ENCODE data around the gene AKAP6.

The AKAP6 gene

DNA sequence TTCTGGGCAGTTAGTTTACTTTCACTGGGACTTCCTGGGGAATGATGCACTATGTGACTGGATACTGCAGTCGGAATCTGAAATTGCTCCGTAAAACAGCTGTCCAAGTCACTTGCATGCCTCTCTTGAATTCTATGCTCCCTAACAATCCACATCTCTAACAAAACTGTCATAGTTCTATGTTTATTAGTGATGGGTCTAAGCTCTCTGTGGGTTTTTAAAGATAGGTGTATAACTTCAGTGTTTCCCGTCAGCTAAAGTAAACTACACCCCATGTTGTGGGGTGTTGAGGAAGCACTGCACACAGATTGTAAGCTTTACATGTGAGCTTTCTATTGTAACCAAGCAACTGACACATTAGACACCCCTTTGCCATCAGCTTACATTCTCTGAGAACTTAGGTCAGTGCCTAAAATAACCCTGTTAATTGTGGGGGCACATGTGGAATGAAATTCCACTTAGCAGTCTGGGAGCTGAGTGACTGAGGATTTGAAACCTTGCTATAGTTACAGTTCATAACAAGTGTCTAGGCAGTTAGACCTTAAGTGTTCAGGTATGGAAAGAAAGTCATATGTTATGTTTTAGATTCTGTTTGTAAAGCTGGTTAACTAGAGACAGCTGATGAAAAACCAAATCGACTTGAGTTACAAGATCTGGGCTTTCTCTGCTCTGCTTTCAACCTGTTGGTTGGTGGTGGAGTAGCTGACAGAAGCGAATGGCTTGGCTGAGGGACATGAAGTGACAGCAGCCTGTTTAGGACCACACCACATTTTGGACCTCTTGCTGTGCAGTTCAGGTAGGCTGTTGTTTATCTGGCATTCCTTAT is 165.7 kb downstream of the AKAP6 start:
- TF ChIP-seq, protein P1, sequence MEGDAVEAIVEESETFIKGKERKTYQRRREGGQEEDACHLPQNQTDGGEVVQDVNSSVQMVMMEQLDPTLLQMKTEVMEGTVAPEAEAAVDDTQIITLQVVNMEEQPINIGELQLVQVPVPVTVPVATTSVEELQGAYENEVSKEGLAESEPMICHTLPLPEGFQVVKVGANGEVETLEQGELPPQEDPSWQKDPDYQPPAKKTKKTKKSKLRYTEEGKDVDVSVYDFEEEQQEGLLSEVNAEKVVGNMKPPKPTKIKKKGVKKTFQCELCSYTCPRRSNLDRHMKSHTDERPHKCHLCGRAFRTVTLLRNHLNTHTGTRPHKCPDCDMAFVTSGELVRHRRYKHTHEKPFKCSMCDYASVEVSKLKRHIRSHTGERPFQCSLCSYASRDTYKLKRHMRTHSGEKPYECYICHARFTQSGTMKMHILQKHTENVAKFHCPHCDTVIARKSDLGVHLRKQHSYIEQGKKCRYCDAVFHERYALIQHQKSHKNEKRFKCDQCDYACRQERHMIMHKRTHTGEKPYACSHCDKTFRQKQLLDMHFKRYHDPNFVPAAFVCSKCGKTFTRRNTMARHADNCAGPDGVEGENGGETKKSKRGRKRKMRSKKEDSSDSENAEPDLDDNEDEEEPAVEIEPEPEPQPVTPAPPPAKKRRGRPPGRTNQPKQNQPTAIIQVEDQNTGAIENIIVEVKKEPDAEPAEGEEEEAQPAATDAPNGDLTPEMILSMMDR (IDR thresholded peaks at IDR 0.05; ENCODE audit: insufficient read depth, missing control alignments): no peak
- no peak for FAIRE-seq
- DNase-seq (ENCODE audit: insufficient read length, low spot score): no peak

DNA sequence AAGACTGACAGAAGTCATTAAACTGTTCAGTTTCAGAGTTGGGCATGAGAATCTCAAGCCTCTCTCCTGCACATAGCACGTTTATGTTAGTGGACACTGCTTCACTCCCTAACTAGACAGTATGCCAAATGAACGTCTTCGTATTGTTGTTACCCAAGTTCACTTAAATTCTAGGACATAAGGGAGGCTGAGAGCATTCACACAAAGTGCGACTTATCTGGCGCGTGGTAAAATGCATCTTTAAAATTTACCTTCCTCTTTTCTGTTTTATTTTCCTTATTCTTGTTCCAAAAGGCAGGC is 166.3 kb downstream of the AKAP6 start:
- TF ChIP-seq, protein P1 (IDR thresholded peaks at IDR 0.05; ENCODE audit: insufficient read depth, missing control alignments): no peak
- DNase-seq (ENCODE audit: insufficient read length, low spot score): no peak
- no peak for FAIRE-seq

DNA sequence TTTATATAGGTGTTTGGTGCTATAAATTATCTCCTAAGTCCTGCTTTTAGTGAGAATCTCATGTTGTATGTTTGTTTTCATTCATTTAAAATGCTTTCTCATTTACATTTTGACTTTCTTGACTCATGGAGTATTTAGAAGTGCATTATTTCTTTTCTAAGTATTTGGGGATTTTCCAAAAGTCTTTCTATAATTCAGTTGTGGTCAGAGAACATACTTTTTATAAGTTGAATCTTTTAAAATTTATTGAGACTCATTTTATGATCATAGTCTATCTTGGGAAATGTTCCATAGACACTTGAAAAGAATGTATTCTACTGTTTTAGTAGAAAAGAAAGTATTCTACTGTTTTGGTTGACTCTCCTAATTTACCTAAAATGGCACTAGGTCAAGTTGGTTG is 168.2 kb downstream of the AKAP6 start:
- FAIRE-seq (peak; percentile 48), DNase-seq (ENCODE audit: insufficient read length, low spot score) (no peak)
- TF ChIP-seq, protein P1 (IDR thresholded peaks at IDR 0.05; ENCODE audit: insufficient read depth, missing control alignments): no peak

DNA sequence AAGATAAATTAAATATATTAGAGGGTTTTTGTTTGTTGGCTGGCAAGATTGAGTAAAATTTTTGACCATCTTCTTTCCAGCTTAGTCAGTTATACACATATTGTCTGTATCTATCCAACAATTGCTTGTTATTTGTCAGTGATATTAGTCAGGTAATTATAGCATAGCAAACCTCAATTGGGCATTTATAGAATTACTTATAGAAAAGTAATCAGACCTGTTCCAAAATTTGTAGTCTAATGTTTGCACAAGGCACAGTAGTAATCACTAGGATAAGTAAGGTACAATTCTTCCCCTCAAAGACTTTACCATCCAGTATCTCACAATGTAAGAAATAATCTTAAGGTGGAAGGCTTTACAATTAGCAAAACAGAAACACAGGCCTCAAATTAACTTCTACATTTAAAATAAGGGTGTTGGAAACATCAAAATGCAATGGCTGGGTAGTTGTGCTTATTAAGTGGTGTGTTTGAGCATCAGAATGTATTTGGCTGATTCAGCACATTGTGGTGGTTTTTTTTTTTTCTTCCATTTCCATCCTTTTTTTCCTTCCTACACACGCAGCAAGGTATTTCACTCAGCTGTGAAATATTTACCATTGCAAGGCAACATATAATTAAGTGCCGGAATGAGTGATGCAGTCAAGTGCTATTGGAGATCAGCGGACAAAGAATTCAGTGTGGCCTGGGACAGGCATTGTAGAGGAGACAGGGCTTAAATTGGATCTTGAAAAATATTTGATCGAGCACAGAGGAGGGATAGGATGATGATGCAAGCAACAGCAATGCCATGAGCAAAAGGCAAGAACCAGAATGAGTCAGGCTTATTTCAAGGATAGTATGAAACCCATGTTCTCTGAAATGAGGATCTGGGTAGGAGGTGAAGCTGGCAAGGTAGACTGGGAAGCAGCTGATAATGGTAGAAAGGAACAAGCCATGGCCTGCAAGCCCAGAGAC is 178.2 kb downstream of the AKAP6 start:
- TF ChIP-seq, protein P1 (IDR thresholded peaks at IDR 0.05; ENCODE audit: insufficient read depth, missing control alignments): no peak
- DNase-seq (ENCODE audit: insufficient read length, low spot score) (no peak), FAIRE-seq (peak; percentile 46)

DNA sequence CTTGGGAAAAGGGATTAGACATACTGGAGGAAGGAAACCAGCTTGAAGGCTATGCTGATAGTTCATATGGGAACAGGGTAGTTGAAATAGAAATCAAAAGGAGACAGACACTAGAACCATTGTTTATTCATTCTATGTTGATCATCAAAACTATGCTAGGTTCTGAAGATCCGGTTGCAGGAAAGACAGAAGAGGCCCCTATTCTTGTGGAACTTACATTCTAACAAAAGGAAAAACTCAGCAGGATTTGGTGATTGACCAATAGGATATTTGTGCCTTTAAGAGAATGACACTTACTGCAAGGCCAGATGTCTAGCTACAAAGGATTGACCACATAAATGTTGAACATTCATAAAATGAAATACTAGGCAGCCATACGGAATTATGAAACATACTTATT is 179.2 kb downstream of the AKAP6 start:
- no peak for DNase-seq (ENCODE audit: insufficient read length, low spot score)
- FAIRE-seq: peak; percentile 85
- TF ChIP-seq, protein P1 (IDR thresholded peaks at IDR 0.05; ENCODE audit: insufficient read depth, missing control alignments): no peak

DNA sequence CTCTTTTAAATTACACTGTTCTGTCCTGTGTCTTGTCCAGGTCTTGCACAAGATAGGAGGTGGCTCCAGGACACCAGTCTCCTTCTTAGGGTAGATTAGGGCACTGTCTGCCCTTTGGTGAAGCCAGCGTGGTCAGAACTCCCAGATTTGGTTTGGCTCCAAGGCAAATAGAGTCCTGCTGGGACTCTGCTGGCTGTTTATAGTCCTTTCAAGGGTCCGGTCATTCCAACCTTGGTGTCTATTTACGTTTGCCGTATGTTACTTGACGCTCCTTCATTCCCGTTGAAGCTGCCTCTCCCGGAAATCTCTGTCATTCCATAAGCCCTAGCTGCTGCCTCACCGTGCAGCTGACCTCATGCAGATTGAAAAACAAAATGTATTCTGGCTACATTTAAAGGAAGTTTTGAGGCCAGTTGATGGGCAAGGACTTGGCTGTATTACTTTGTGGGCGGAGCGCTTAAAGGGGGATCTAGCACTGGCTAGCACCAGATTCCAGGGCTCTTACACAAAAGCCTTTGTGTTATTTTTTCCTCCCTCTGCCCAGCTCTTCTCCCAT is 180.6 kb downstream of the AKAP6 start:
- DNase-seq (ENCODE audit: insufficient read length, low spot score) (no peak), FAIRE-seq (no peak)
- TF ChIP-seq, protein P1 (IDR thresholded peaks at IDR 0.05; ENCODE audit: insufficient read depth, missing control alignments): no peak

Data from D721Med (cell line).